Keratinocyte (primary cell): ENCODE data around the gene GPX7. TPM values are rescaled to one million over a fixed set of nuclear protein-coding genes. Genes with fewer than 3 reads are reported as not detected.

Experiments used
- DNase-seq: peaks from one replicate; pipeline ENCODE4 v3.0.0-alpha.2; 2011; ENCODE audit warnings: low read depth, missing footprints, low spot score
- FAIRE-seq: peaks from 2 replicates; lab custom pipeline; 2011; peaks lifted over from hg19 to GRCh38; lab: Jason Lieb, UNC
- H2AFZ ChIP-seq: 2 replicates; pipeline ENCODE4 v1.6.0; 2012; ENCODE audit warnings: low read length, control low read depth, inconsistent platforms; ENCODE audit not compliant: control insufficient read depth
- H3K27ac ChIP-seq: 2 replicates; pipeline ENCODE4 v1.5.1; 2011; ENCODE audit warnings: low read length; ENCODE audit not compliant: control insufficient read depth, insufficient read depth
- H3K27me3 ChIP-seq: 3 replicates; pipeline ENCODE4 v1.6.0; 2011; ENCODE audit warnings: low read length; ENCODE audit not compliant: control insufficient read depth, insufficient read depth; ENCODE audit errors: extremely low read depth
- H3K36me3 ChIP-seq, 2 experiments: 2 replicates in 1 of 2; 3 replicates in 1 of 2; pipeline ENCODE4 v1.5.1; 2011; ENCODE audit warnings: low read length in 2 of 2, mild to moderate bottlenecking in 1 of 2; ENCODE audit not compliant: control insufficient read depth in 2 of 2, insufficient read depth in 2 of 2; ENCODE audit errors: extremely low read depth in 1 of 2
- H3K4me1 ChIP-seq: 3 replicates; pipeline ENCODE4 v1.5.1; 2011; ENCODE audit warnings: low read length; ENCODE audit not compliant: control insufficient read depth, insufficient read depth; ENCODE audit errors: extremely low read depth
- H3K4me2 ChIP-seq: 3 replicates; pipeline ENCODE4 v1.6.0; 2011; ENCODE audit warnings: low read depth, low read length; ENCODE audit not compliant: control insufficient read depth, insufficient read depth; ENCODE audit errors: extremely low read depth
- H3K4me3 ChIP-seq, 3 experiments: fragments of 200-600 bp in 1 of 3; sonication (generic) in 1 of 3; 2 replicates in 2 of 3; 3 replicates in 1 of 3; pipeline ENCODE4 v1.5.1; 2011 to 2016; ENCODE audit warnings: low read length in 3 of 3, mild to moderate bottlenecking in 3 of 3, control low read depth in 2 of 3, inconsistent platforms in 1 of 3, low read depth in 1 of 3, mixed read lengths in 1 of 3, mixed run types in 1 of 3, moderate library complexity in 1 of 3; ENCODE audit not compliant: control insufficient read depth in 2 of 3, insufficient read depth in 2 of 3; ENCODE audit errors: extremely low read depth in 1 of 3
- H3K79me2 ChIP-seq: 2 replicates; pipeline ENCODE4 v1.6.0; 2012; ENCODE audit warnings: low read length; ENCODE audit not compliant: control insufficient read depth, insufficient read depth
- H3K9ac ChIP-seq: 3 replicates; pipeline ENCODE4 v1.6.0; 2011; ENCODE audit warnings: low read length; ENCODE audit not compliant: control insufficient read depth, insufficient read depth; ENCODE audit errors: extremely low read depth
- H3K9me1 ChIP-seq: 3 replicates; pipeline ENCODE4 v1.6.0; 2011; ENCODE audit warnings: low read length; ENCODE audit not compliant: control insufficient read depth, insufficient read depth; ENCODE audit errors: extremely low read depth
- H3K9me3 ChIP-seq: 2 replicates; pipeline ENCODE4 v1.5.1; 2012; ENCODE audit warnings: low read depth, low read length; ENCODE audit not compliant: control insufficient read depth
- H4K20me1 ChIP-seq: 3 replicates; pipeline ENCODE4 v1.6.0; 2011; ENCODE audit warnings: low read length; ENCODE audit not compliant: control insufficient read depth, insufficient read depth; ENCODE audit errors: extremely low read depth
- CTCF ChIP-seq, 3 experiments: IDR thresholded peaks in 1 of 3; conservative IDR thresholded peaks in 1 of 3; optimal IDR thresholded peaks in 1 of 3; 2 replicates in 2 of 3; 3 replicates in 1 of 3; pipeline versions ENCODE3 to v1.5.1; 2011; ENCODE audit warnings: low read length in 3 of 3, mild to moderate bottlenecking in 3 of 3, moderate library complexity in 2 of 3, control low read depth in 1 of 3, inconsistent platforms in 1 of 3; ENCODE audit not compliant: insufficient read depth in 2 of 3; ENCODE audit errors: extremely low read depth in 1 of 3
- EZH2 ChIP-seq: IDR thresholded peaks from one replicate; pipeline ENCODE4 v1.6.1; 2012; ENCODE audit warnings: inconsistent platforms, mild to moderate bottlenecking, low read length, moderate library complexity
- dilution Hi-C: fragments of 300-500 bp; cut with MboI; formaldehyde crosslinking; loops from one replicate; pipeline ENCODE4 v1.7.0; 2020; ENCODE audit warnings: low sequenced_read_pairs; ENCODE audit not compliant: extremely low pct_ligation_motif_present
- polyA plus RNA-seq, 5 experiments: library from polyadenylated mRNA; depleted of rRNA in 3 of 5; stranded (reverse) in 3 of 5; stranded (forward) in 1 of 5; unstranded in 1 of 5; fragments of >200 nt; gene quantifications; 1 replicate in 1 of 5; 2 replicates in 3 of 5; 3 replicates in 1 of 5; pipeline versions ENCODE4 v1.2.1 to v1.2.3, GENCODE V29; 2011 to 2012; ENCODE audit warnings: missing spikeins in 2 of 5, low read depth in 1 of 5, low replicate concordance in 1 of 5

GPX7 gene
- polyA plus RNA-seq, 1 donor (not counting 4 experiments of a cell fraction or from before 2014, with no cell fraction given): 0.49 TPM

DNA sequence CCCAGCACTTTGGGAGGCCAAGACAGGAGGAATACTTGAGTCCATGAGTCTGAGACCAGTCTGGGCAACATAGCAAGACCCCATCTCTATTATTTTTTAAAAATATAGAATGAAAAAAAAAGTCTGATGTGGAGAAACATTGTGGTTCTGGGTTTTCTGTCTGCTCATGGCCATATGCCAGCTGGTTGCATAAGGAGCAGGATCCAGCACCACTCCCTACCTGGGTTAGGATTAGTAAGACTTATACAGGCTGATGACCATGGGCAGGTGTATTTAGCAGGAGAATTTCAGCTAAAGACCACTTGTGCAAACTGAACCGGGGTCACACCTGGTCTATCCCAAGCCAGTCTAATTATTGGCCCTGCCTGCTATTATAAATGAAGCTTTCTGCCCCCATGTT, 16.7 kb upstream of the GPX7 start:
- H3K9me1 ChIP-seq: no peaks in the 10 kb centered on the region
- no peaks in the 10 kb centered on the region for H3K36me3 ChIP-seq
- no peak overlapping the region for H2AFZ ChIP-seq
- no peak overlapping the region for H3K4me2 ChIP-seq
- no peak overlapping the region for H3K4me3 ChIP-seq
- no peaks in the 10 kb centered on the region for H3K79me2 ChIP-seq
- H3K27ac ChIP-seq: no peak overlapping the region
- FAIRE-seq: no peak
- TF ChIP-seq CTCF (optimal IDR thresholded peaks at IDR 0.05 in 1 of 3, IDR thresholded peaks at IDR 0.05 in 1 of 3, conservative IDR thresholded peaks at IDR 0.05 in 1 of 3; ENCODE audit: extremely low read depth in 1 of 3, insufficient read depth in 2 of 3, low read length in 3 of 3): no peak
- dilution Hi-C loops: no loop called here
- no peaks in the 10 kb centered on the region for H3K9me3 ChIP-seq
- no peak for DNase-seq
- H3K9ac ChIP-seq: no peak overlapping the region
- no peaks in the 10 kb centered on the region for H3K27me3 ChIP-seq
- no peaks in the 10 kb centered on the region for H3K4me1 ChIP-seq
- no peaks in the 10 kb centered on the region for H4K20me1 ChIP-seq

DNA sequence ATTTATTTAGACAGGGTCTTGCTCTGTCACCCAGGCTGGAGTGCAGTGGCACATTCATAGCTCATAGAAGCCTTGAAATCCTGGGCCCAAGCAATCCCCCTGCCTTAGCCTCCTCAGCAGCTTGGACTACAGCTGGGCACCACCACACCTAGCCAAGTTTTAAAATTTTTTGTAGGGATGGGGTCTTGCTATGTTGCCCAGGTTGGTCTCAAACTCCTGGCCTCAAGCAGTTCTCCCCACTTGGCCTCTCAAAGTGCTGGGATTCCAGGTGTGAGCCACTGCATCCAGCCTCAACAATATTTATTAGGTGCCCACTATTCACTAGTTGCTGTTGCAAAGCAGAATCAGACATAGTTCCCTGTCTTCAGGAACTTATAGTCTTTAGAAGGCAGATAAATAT, 14.1 kb upstream of the GPX7 start:
- no peaks in the 10 kb centered on the region for H3K9me1 ChIP-seq
- H3K9ac ChIP-seq: no peak overlapping the region
- H3K9me3 ChIP-seq: no peaks in the 10 kb centered on the region
- H2AFZ ChIP-seq: no peak overlapping the region
- FAIRE-seq (no peak), DNase-seq (no peak)
- no peak for TF ChIP-seq EZH2
- no peak for TF ChIP-seq CTCF (optimal IDR thresholded peaks at IDR 0.05 in 1 of 3, IDR thresholded peaks at IDR 0.05 in 1 of 3, conservative IDR thresholded peaks at IDR 0.05 in 1 of 3; ENCODE audit: extremely low read depth in 1 of 3, insufficient read depth in 2 of 3, low read length in 3 of 3)
- H4K20me1 ChIP-seq: no peaks in the 10 kb centered on the region
- no peak overlapping the region for H3K27ac ChIP-seq
- no peaks in the 10 kb centered on the region for H3K27me3 ChIP-seq
- H3K36me3 ChIP-seq: no peaks in the 10 kb centered on the region
- H3K4me1 ChIP-seq: no peaks in the 10 kb centered on the region
- no peaks in the 10 kb centered on the region for H3K79me2 ChIP-seq
- dilution Hi-C loops: no loop called here
- no peak overlapping the region for H3K4me2 ChIP-seq
- H3K4me3 ChIP-seq: no peak overlapping the region
